ENCODE measurements around the gene TRAM2. TPM values are rescaled to one million over a fixed set of nuclear protein-coding genes. Genes with fewer than 3 reads are reported as not detected.

TRAM2 gene
- total and polyA plus RNA-seq, 7 donors, result 2.1 to 5.7 (median 4.3) TPM

GRCh38 chr6:52494298-52495072, 82.4 kb downstream of the TRAM2 start:
- Histone ChIP-seq H3K27ac (no peak overlapping the region), H3K4me1 (peaks cover 8% of the 10 kb centered on the region), H3K36me3 (ENCODE audit: insufficient read depth in 1 of 2, low read depth in 1 of 2) (no peaks in the 10 kb centered on the region), H3K4me3 (no peak overlapping the region), H3K9me3 (no peaks in the 10 kb centered on the region), H3K27me3 (ENCODE audit: insufficient read depth in 3 of 3, low read length in 2 of 3) (no peaks in the 10 kb centered on the region)
- DNase-seq (no peak), ATAC-seq (no peak)
- WGBS, 3 donors, result 96 to 98% (median 98%) methylated on average over 7 of the region's 7 CpGs
- no peak for TF ChIP-seq CTCF (IDR thresholded peaks at IDR 0.05)
- intact Hi-C loops (cut with DNase I), result loop anchor here (5.0 kb wide), 1 partner anchor 103 kb away; no protein-coding TSS in a partner anchor

GRCh38 chr6:52493669-52494068, 83.2 kb downstream of the TRAM2 start:
- Histone ChIP-seq H3K4me1 (no peaks in the 10 kb centered on the region), H3K4me3 (no peak overlapping the region), H3K9me3 (no peaks in the 10 kb centered on the region), H3K36me3 (ENCODE audit: insufficient read depth in 1 of 2, low read depth in 1 of 2) (no peaks in the 10 kb centered on the region), H3K27ac (no peak overlapping the region), H3K27me3 (ENCODE audit: insufficient read depth in 3 of 3, low read length in 2 of 3) (no peaks in the 10 kb centered on the region)
- DNase-seq (no peak), ATAC-seq (no peak)
- 53 to 60% (median 60%) methylated on average over 3 of the region's 3 CpGs for WGBS, 3 donors
- intact Hi-C loops (cut with DNase I), result no loop called here
- TF ChIP-seq CTCF (IDR thresholded peaks at IDR 0.05), result no peak

- H3K36me3 ChIP-seq (ENCODE audit: insufficient read depth in 1 of 2, low read depth in 1 of 2), result no peaks in the 10 kb centered on the region
- H3K27ac ChIP-seq, result no peak overlapping the region
- H3K9me3 ChIP-seq, result no peaks in the 10 kb centered on the region
- intact Hi-C loops (cut with DNase I), result no loop called here
- ATAC-seq, result no peak
- H3K4me3 ChIP-seq, result no peak overlapping the region
- DNase-seq, result peak in 1 of 2 donors; percentile 32
- 75 to 78% (median 76%) methylated on average over 14 of the region's 14 CpGs for WGBS, 3 donors
- H3K4me1 ChIP-seq, result no peaks in the 10 kb centered on the region
- no peak for TF ChIP-seq CTCF (IDR thresholded peaks at IDR 0.05)
- H3K27me3 ChIP-seq (ENCODE audit: insufficient read depth in 3 of 3, low read length in 2 of 3), result no peaks in the 10 kb centered on the region
These were observed 85.4 kb downstream of the TRAM2 start for GRCh38 chr6:52491203-52492069.

- no peaks in the 10 kb centered on the region for H3K27me3 ChIP-seq (ENCODE audit: insufficient read depth in 3 of 3, low read length in 2 of 3)
- no peak for TF ChIP-seq CTCF (IDR thresholded peaks at IDR 0.05)
- ATAC-seq (no peak), DNase-seq (no peak)
- no peak overlapping the region for H3K4me3 ChIP-seq
- H3K36me3 ChIP-seq (ENCODE audit: insufficient read depth in 1 of 2, low read depth in 1 of 2), result no peaks in the 10 kb centered on the region
- intact Hi-C loops (cut with DNase I), result no loop called here
- WGBS, 3 donors, result 72 to 83% (median 74%) methylated on average over 5 of the region's 5 CpGs
- no peak overlapping the region for H3K27ac ChIP-seq
- H3K9me3 ChIP-seq, result no peaks in the 10 kb centered on the region
- H3K4me1 ChIP-seq, result no peaks in the 10 kb centered on the region
These were observed 87.0 kb downstream of the TRAM2 start for GRCh38 chr6:52489881-52490280.
